Natural killer cell (primary cell): ENCODE data around the gene ARHGEF26. TPM values are rescaled to one million over a fixed set of nuclear protein-coding genes. Genes with fewer than 3 reads are reported as not detected.

Experiments
- ATAC-seq, 3 donors: fragments of 150-1000 bp in 2 of 3; fragments of 200-7000 bp in 1 of 3; cut with Tn5 transposase; 1 replicate in 1 of 3; 2 replicates in 2 of 3; pipeline ENCODE4 v1.10.0; 2021; ENCODE audit warnings: mild to moderate bottlenecking in 2 of 3, moderate library complexity in 2 of 3
- DNase-seq, 2 donors: peaks; one replicate each; pipeline versions ENCODE4 v3.0.0 to v3.0.0-alpha.2; 2013 to 2021; ENCODE audit warnings: mixed read lengths in 1 of 2
- H3K27ac ChIP-seq: one replicate; pipeline ENCODE4 v1.5.1; 2013; ENCODE audit warnings: mild to moderate bottlenecking, low read length
- H3K27me3 ChIP-seq: one replicate; pipeline ENCODE4 v1.6.1; 2013; ENCODE audit warnings: low read length; ENCODE audit not compliant: control insufficient read depth, insufficient read depth
- H3K36me3 ChIP-seq: one replicate; pipeline ENCODE4 v1.6.1; 2013; ENCODE audit warnings: low read length; ENCODE audit not compliant: control insufficient read depth, insufficient read depth
- H3K4me1 ChIP-seq: one replicate; pipeline ENCODE4 v1.6.1; 2013; ENCODE audit warnings: low read length; ENCODE audit not compliant: control insufficient read depth, insufficient read depth
- H3K4me3 ChIP-seq: one replicate; pipeline ENCODE4 v1.5.1; 2013; ENCODE audit warnings: low read length
- H3K9me3 ChIP-seq: one replicate; pipeline ENCODE4 v1.6.1; 2013; ENCODE audit warnings: low read length; ENCODE audit not compliant: control insufficient read depth, insufficient read depth
- H3K27ac Mint-ChIP-seq, 2 donors: one replicate each; pipeline ENCODE4 v1.8.0; 2022; ENCODE audit warnings: mild to moderate bottlenecking in 2 of 2, mixed read lengths in 2 of 2, moderate library complexity in 1 of 2
- H3K27me3 Mint-ChIP-seq, 2 donors: one replicate each; pipeline ENCODE4 v1.8.0; 2022; ENCODE audit warnings: low read depth in 2 of 2, mixed read lengths in 2 of 2
- H3K36me3 Mint-ChIP-seq: one replicate; pipeline ENCODE4 v1.8.0; 2022; ENCODE audit warnings: mixed read lengths
- H3K4me1 Mint-ChIP-seq, 2 donors: one replicate each; pipeline ENCODE4 v1.8.0; 2022; ENCODE audit warnings: mixed read lengths in 2 of 2
- H3K4me3 Mint-ChIP-seq: one replicate; pipeline ENCODE4 v1.8.0; 2022; ENCODE audit warnings: mild to moderate bottlenecking, moderate library complexity, mixed read lengths
- H3K9me3 Mint-ChIP-seq, 2 donors: one replicate each; pipeline ENCODE4 v1.8.0; 2022; ENCODE audit warnings: mixed read lengths in 2 of 2
- WGBS: methylation state at CpG from one replicate; pipeline ENCODE4 v1.1.7; 2013; ENCODE audit warnings: missing lambda C conversion rate; ENCODE audit not compliant: insufficient coverage; 5-methylcytosine and 5-hydroxymethylcytosine counted together
- intact Hi-C: fragments of 100-400 bp; cut with micrococcal nuclease; formaldehyde crosslinking; loops from one replicate; pipeline ENCODE4 v1.14.2; 2022
- total RNA-seq, 4 donors: library from RNA; stranded (reverse); fragments of 120-200 nt in 1 of 4; gene quantifications; one replicate each; pipeline versions ENCODE4 v1.2.3 to v1.2.4, GENCODE V29; 2013 to 2022
- TF ChIP-seq, protein P1 (sequence below): fragments of 200-600 bp; IDR thresholded peaks from one replicate; pipeline ENCODE4 v1.8.0; 2022; ENCODE audit warnings: antibody characterized with exemption

Gene ARHGEF26
- total RNA-seq, 3 donors from 2014 or later (not counting 1 experiment from before 2014, with no cell fraction given): 0.20 TPM; not detected in 2

GRCh38 chr3:154098376-154098775 lies 22.8 kb upstream of the ARHGEF26 start:
- no peaks in the 10 kb centered on the region for H3K9me3 Mint-ChIP-seq
- TF ChIP-seq, protein P1, sequence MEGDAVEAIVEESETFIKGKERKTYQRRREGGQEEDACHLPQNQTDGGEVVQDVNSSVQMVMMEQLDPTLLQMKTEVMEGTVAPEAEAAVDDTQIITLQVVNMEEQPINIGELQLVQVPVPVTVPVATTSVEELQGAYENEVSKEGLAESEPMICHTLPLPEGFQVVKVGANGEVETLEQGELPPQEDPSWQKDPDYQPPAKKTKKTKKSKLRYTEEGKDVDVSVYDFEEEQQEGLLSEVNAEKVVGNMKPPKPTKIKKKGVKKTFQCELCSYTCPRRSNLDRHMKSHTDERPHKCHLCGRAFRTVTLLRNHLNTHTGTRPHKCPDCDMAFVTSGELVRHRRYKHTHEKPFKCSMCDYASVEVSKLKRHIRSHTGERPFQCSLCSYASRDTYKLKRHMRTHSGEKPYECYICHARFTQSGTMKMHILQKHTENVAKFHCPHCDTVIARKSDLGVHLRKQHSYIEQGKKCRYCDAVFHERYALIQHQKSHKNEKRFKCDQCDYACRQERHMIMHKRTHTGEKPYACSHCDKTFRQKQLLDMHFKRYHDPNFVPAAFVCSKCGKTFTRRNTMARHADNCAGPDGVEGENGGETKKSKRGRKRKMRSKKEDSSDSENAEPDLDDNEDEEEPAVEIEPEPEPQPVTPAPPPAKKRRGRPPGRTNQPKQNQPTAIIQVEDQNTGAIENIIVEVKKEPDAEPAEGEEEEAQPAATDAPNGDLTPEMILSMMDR: no peak

GRCh38 chr3:154100556-154100955 lies 20.6 kb upstream of the ARHGEF26 start:
- 84% methylated on average over 6 of the region's 6 CpGs for WGBS
- intact Hi-C loops: no loop called here
- no peaks in the 10 kb centered on the region for H3K9me3 Mint-ChIP-seq
- no peaks in the 10 kb centered on the region for H3K9me3 ChIP-seq
- no peak overlapping the region for H3K27ac ChIP-seq
- TF ChIP-seq, protein P1: no peak
- no peaks in the 10 kb centered on the region for H3K36me3 ChIP-seq
- H3K4me3 ChIP-seq: no peak overlapping the region
- no peak for ATAC-seq
- no peaks in the 10 kb centered on the region for H3K27me3 Mint-ChIP-seq
- no peaks in the 10 kb centered on the region for H3K36me3 Mint-ChIP-seq
- H3K4me1 ChIP-seq: no peaks in the 10 kb centered on the region
- no peak overlapping the region for H3K4me3 Mint-ChIP-seq
- H3K27ac Mint-ChIP-seq: no peak overlapping the region
- H3K4me1 Mint-ChIP-seq: no peaks in the 10 kb centered on the region
- no peak for DNase-seq
- H3K27me3 ChIP-seq: peaks cover 2% of the 10 kb centered on the region

More at GRCh38 chr3:154098376-154098775, 22.8 kb upstream of the ARHGEF26 start:
- H3K27ac ChIP-seq: no peak overlapping the region
- no peaks in the 10 kb centered on the region for H3K36me3 ChIP-seq
- no peaks in the 10 kb centered on the region for H3K27me3 Mint-ChIP-seq
- DNase-seq: no peak
- H3K4me1 ChIP-seq: no peaks in the 10 kb centered on the region
- no peak overlapping the region for H3K27ac Mint-ChIP-seq
- H3K4me1 Mint-ChIP-seq: no peaks in the 10 kb centered on the region
- intact Hi-C loops: no loop called here
- H3K4me3 ChIP-seq: no peak overlapping the region
- no peaks in the 10 kb centered on the region for H3K36me3 Mint-ChIP-seq
- H3K9me3 ChIP-seq: no peaks in the 10 kb centered on the region
- no peak overlapping the region for H3K4me3 Mint-ChIP-seq
- WGBS: 85% methylated on average over 2 of the region's 2 CpGs
- no peak for ATAC-seq
- H3K27me3 ChIP-seq: no peaks in the 10 kb centered on the region

GRCh38 chr3:154101250-154101649 lies 19.9 kb upstream of the ARHGEF26 start:
- no peaks in the 10 kb centered on the region for H3K9me3 Mint-ChIP-seq
- WGBS: 85% methylated on average over 2 of the region's 2 CpGs
- H3K4me1 Mint-ChIP-seq: no peaks in the 10 kb centered on the region
- H3K27me3 Mint-ChIP-seq: no peaks in the 10 kb centered on the region
- Histone ChIP-seq H3K27ac (no peak overlapping the region), H3K4me1 (no peaks in the 10 kb centered on the region), H3K36me3 (no peaks in the 10 kb centered on the region), H3K4me3 (no peak overlapping the region), H3K9me3 (no peaks in the 10 kb centered on the region), H3K27me3 (peaks cover 2% of the 10 kb centered on the region)
- intact Hi-C loops: no loop called here
- TF ChIP-seq, protein P1: no peak
- no peaks in the 10 kb centered on the region for H3K36me3 Mint-ChIP-seq
- no peak overlapping the region for H3K4me3 Mint-ChIP-seq
- H3K27ac Mint-ChIP-seq: no peak overlapping the region
- ATAC-seq (no peak), DNase-seq (no peak)

DNA sequence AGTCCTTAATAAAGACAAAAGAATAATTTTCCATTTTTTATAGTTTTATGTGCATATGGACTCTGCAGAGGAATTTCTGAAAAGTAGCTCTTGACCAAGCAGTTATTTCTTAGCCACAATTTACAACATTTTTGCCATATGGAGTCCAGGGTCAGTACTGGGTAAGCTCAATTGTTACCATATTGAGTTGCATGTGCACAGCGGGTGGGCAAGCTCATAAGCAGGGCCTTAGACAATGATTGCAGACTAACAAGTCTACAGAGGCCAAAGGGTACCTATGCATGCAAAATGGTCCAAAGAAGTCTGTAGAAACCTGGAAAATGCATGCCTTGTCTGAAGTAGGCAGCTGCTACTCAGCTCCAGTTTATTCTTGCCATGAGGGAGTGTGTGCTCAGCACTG lies 19.0 kb upstream of the ARHGEF26 start:
- 79% methylated on average over 1 of the region's 1 CpG for WGBS
- no peak overlapping the region for H3K27ac ChIP-seq

More for the DNA sequence above, 19.0 kb upstream of the ARHGEF26 start:
- Histone ChIP-seq H3K4me1 (no peaks in the 10 kb centered on the region), H3K4me3 (no peak overlapping the region), H3K27me3 (peaks cover 2% of the 10 kb centered on the region), H3K36me3 (no peaks in the 10 kb centered on the region), H3K9me3 (no peaks in the 10 kb centered on the region)
- Mint-ChIP-seq H3K36me3 (no peaks in the 10 kb centered on the region), H3K9me3 (no peaks in the 10 kb centered on the region), H3K27me3 (no peaks in the 10 kb centered on the region), H3K4me3 (no peak overlapping the region), H3K4me1 (no peaks in the 10 kb centered on the region), H3K27ac (no peak overlapping the region)
- ATAC-seq: no peak
- DNase-seq: no peak
- intact Hi-C loops: no loop called here
- TF ChIP-seq, protein P1: no peak
